HCT116 (cell line): ENCODE measurements around the gene ARHGAP42. TPM values are rescaled to one million over a fixed set of nuclear protein-coding genes. Genes with fewer than 3 reads are reported as not detected.

ENCODE experiments used
- ATAC-seq: fragments of 200-7000 bp; cut with Tn5 transposase; 2 replicates; pipeline ENCODE4 v1.9.1; 2020; ENCODE audit warnings: mild to moderate bottlenecking, moderate library complexity
- BruUV-seq: library from RNA; stranded (reverse); fragments of 400-500 nt; replicated peaks from 2 replicates; lab custom pipeline; 2021; lab: Mats Ljungman, UMichigan
- CTCF ChIA-PET: fragments of 300-600 bp; sonication (Branson Sonifier 250); formaldehyde crosslinking; loops from one replicate; lab custom pipeline; 2021; ENCODE audit warnings: antibody characterized with exemption; lab: Charles Lee
- POLR2A ChIA-PET: fragments of 300-600, 350-600 bp; sonication (Branson Sonifier 250); formaldehyde crosslinking; loops from one replicate; lab custom pipeline; 2021; ENCODE audit warnings: antibody characterized with exemption; lab: Charles Lee
- RAD21 ChIA-PET, 2 experiments: fragments of 300-600 bp; sonication (Branson Sonifier 250); formaldehyde crosslinking; loops; one replicate each; lab custom pipeline; 2023; ENCODE audit warnings: low total read pairs in 2 of 2; ENCODE audit not compliant: uncharacterized antibody in 2 of 2, unreplicated experiment in 2 of 2, low non-redundant PET in 1 of 2; lab: Charles Lee
- DNase-seq: peaks from one replicate; pipeline ENCODE4 v3.0.0-alpha.2; 2010; ENCODE audit warnings: low read depth, low spot score
- H2AFZ ChIP-seq: fragments of 200-600 bp; shearing (Covaris generic), sonication (generic); 2 replicates; pipeline ENCODE4 v1.6.1; 2017; ENCODE audit warnings: low read depth, mixed run types, mixed read lengths, antibody characterized with exemption, low read length; ENCODE audit not compliant: poor library complexity, severe bottlenecking
- H3K27ac ChIP-seq: 2 replicates; pipeline ENCODE4 v1.5.1; 2012; ENCODE audit warnings: low read depth, low read length
- H3K27me3 ChIP-seq: fragments of 200-600 bp; sonication (generic); 2 replicates; pipeline ENCODE4 v1.6.1; 2016; ENCODE audit warnings: mixed run types, low read length, mixed read lengths; ENCODE audit not compliant: insufficient read depth
- H3K36me3 ChIP-seq, 2 experiments: fragments of 200-500 bp in 1 of 2; fragments of 200-600 bp in 1 of 2; sonication (Bioruptor generic) in 1 of 2; sonication (generic) in 1 of 2; 2 replicates each; pipeline versions ENCODE4 v1.5.1 to v1.6.1; 2014 to 2016; ENCODE audit warnings: low read length in 2 of 2, inconsistent platforms in 1 of 2, mixed read lengths in 1 of 2, mixed run types in 1 of 2; ENCODE audit not compliant: insufficient read depth in 2 of 2, control insufficient read depth in 1 of 2
- H3K4me1 ChIP-seq, 2 experiments: fragments of 200-600 bp in 1 of 2; sonication (generic) in 1 of 2; 2 replicates each; pipeline versions ENCODE4 v1.5.1 to v1.6.1; 2012 to 2017; ENCODE audit warnings: low read length in 2 of 2, inconsistent platforms in 1 of 2, mild to moderate bottlenecking in 1 of 2, mixed read lengths in 1 of 2, mixed run types in 1 of 2, moderate library complexity in 1 of 2; ENCODE audit not compliant: insufficient read depth in 2 of 2, control insufficient read depth in 1 of 2
- H3K4me2 ChIP-seq: fragments of 200-600 bp; sonication (generic); 2 replicates; pipeline ENCODE4 v1.6.1; 2017; ENCODE audit warnings: mixed run types, low read length, mixed read lengths
- H3K4me3 ChIP-seq, 2 experiments: fragments of 200-600 bp in 1 of 2; sonication (generic) in 1 of 2; replicated peaks in 1 of 2; 2 replicates each; pipeline ENCODE4 v1.5.1; 2011 to 2016; ENCODE audit warnings: low read length in 2 of 2, control low read depth in 1 of 2, low read depth in 1 of 2, mild to moderate bottlenecking in 1 of 2, mixed read lengths in 1 of 2, mixed run types in 1 of 2
- H3K79me2 ChIP-seq: fragments of 200-600 bp; sonication (generic); 2 replicates; pipeline ENCODE4 v1.6.1; 2017; ENCODE audit warnings: mild to moderate bottlenecking, mixed run types, low read length, moderate library complexity, mixed read lengths; ENCODE audit not compliant: insufficient read depth
- H3K9ac ChIP-seq: fragments of 200-600 bp; sonication (generic); 2 replicates; pipeline ENCODE4 v1.6.1; 2016; ENCODE audit warnings: low read length, mixed read lengths
- H3K9me2 ChIP-seq: fragments of 200-600 bp; sonication (generic), shearing (Covaris generic); 2 replicates; pipeline ENCODE4 v1.6.1; 2017; ENCODE audit warnings: mixed run types, mild to moderate bottlenecking, moderate library complexity; ENCODE audit not compliant: insufficient read depth
- H3K9me3 ChIP-seq, 2 experiments: fragments of 200-500 bp in 1 of 2; fragments of 200-600 bp in 1 of 2; sonication (Bioruptor generic) in 1 of 2; sonication (generic) in 1 of 2; 2 replicates each; pipeline ENCODE4 v1.6.1; 2014 to 2017; ENCODE audit warnings: low read length in 2 of 2, mixed read lengths in 2 of 2, inconsistent platforms in 1 of 2, low read depth in 1 of 2, mild to moderate bottlenecking in 1 of 2, mixed run types in 1 of 2, moderate library complexity in 1 of 2; ENCODE audit not compliant: control insufficient read depth in 1 of 2, insufficient read depth in 1 of 2
- H4K20me1 ChIP-seq: fragments of 200-600 bp; sonication (generic), shearing (Covaris generic); 2 replicates; pipeline ENCODE4 v1.6.1; 2017; ENCODE audit warnings: mixed run types, mild to moderate bottlenecking, moderate library complexity; ENCODE audit not compliant: insufficient read depth
- CBX3 ChIP-seq: IDR thresholded peaks from 2 replicates; pipeline ENCODE4 v1.6.1; 2012; ENCODE audit warnings: low read depth
- EGR1 ChIP-seq: IDR thresholded peaks from 2 replicates; pipeline ENCODE4 v1.6.1; 2012; ENCODE audit warnings: low read depth
- ELF1 ChIP-seq: IDR thresholded peaks from 2 replicates; pipeline ENCODE4 v1.6.1; 2012; ENCODE audit warnings: low read depth, borderline replicate concordance
- EZH2 ChIP-seq: fragments of 200-600 bp; sonication (generic); IDR thresholded peaks from 2 replicates; pipeline ENCODE4 v1.6.1; 2017; ENCODE audit warnings: antibody characterized with exemption, mixed run types
- FOSL1 ChIP-seq: IDR thresholded peaks from 2 replicates; pipeline ENCODE4 v1.6.1; 2012; ENCODE audit warnings: low read depth
- POLR2A ChIP-seq: IDR thresholded peaks from 2 replicates; pipeline ENCODE4 v1.7.0; 2011; ENCODE audit warnings: borderline replicate concordance; ENCODE audit not compliant: insufficient read depth, insufficient read length; ENCODE audit errors: extremely low read depth
- RAD21 ChIP-seq: IDR thresholded peaks from 2 replicates; pipeline ENCODE4 v1.6.1; 2012; ENCODE audit warnings: low read depth, mild to moderate bottlenecking
- SIN3A ChIP-seq: IDR thresholded peaks from 2 replicates; pipeline ENCODE4 v1.6.1; 2012; ENCODE audit warnings: low read depth
- SRF ChIP-seq: IDR thresholded peaks from 2 replicates; pipeline ENCODE4 v1.6.1; 2012; ENCODE audit warnings: low read depth
- TCF7L2 ChIP-seq: IDR thresholded peaks from 2 replicates; pipeline ENCODE4 v1.7.0; 2011; ENCODE audit warnings: borderline replicate concordance, inconsistent platforms; ENCODE audit not compliant: insufficient read depth, insufficient read length; ENCODE audit errors: extremely low read depth
- intact Hi-C: fragments of 100-400 bp; cut with micrococcal nuclease; formaldehyde crosslinking; loops from 2 replicates; pipeline ENCODE4 v1.10.0; 2022
- total RNA-seq: library from RNA; stranded (reverse); gene quantifications from one replicate; pipeline ENCODE4 v1.2.1, GENCODE V29; 2021; ENCODE audit not compliant: unreplicated experiment
- TF ChIP-seq, protein P1 (sequence below): IDR thresholded peaks from 2 replicates; pipeline ENCODE4 v1.6.1; 2012; ENCODE audit warnings: low read depth
- TF ChIP-seq, protein P2 (sequence below): IDR thresholded peaks from 2 replicates; pipeline ENCODE4 v1.6.1; 2011; ENCODE audit warnings: mild to moderate bottlenecking, low read length, moderate library complexity; ENCODE audit not compliant: insufficient replicate concordance; ENCODE audit errors: extremely low read depth
- TF ChIP-seq, protein P3 (sequence below), 3 experiments: fragments of 200-600 bp in 1 of 3; sonication (generic) in 1 of 3; IDR thresholded peaks in 2 of 3; conservative IDR thresholded peaks in 1 of 3; 2 replicates each; pipeline ENCODE4 v1.5.1; 2012 to 2017; ENCODE audit warnings: low read depth in 2 of 3, low read length in 2 of 3, antibody characterized with exemption in 1 of 3, borderline replicate concordance in 1 of 3, control low read depth in 1 of 3, mild to moderate bottlenecking in 1 of 3, mixed read lengths in 1 of 3, mixed run types in 1 of 3, moderate library complexity in 1 of 3; ENCODE audit not compliant: insufficient read depth in 1 of 3

Gene ARHGAP42
- total RNA-seq, 1 experiment from 2014 or later, result 12.3 TPM

DNA sequence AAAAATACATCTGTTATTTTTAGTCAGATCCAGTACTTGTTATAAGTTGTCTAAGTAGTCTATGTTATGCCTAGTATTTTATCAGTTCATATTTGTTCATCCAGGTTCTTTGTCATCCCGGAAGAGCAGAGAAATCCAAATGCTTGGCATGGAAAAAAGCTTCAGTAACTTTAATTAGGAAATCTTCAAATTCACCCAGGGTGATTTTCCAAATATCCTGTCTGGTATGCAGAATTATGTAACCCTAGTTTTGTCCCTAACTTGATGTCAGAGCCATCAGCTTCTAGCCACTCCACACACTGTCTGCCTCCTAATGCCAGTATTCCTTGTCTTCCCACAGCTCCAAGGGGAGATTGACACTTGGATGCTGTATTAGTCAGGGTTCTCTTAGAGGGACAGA, 216.2 kb downstream of the ARHGAP42 start:
- Histone ChIP-seq H3K27me3 (no peaks in the 10 kb centered on the region), H2AFZ (no peak overlapping the region), H3K27ac (no peak overlapping the region), H3K9ac (no peak overlapping the region), H3K9me2 (no peaks in the 10 kb centered on the region), H3K4me3 (no peak overlapping the region), H3K79me2 (no peaks in the 10 kb centered on the region), H3K4me1 (no peaks in the 10 kb centered on the region), H3K9me3 (no peaks in the 10 kb centered on the region), H4K20me1 (no peaks in the 10 kb centered on the region), H3K36me3 (no peaks in the 10 kb centered on the region), H3K4me2 (no peak overlapping the region)
- ATAC-seq (no peak), DNase-seq (no peak)
- ChIA-PET RAD21 (no interaction called here), POLR2A (no interaction called here), CTCF (no interaction called here)
- intact Hi-C loops, result no loop called here
- BruUV-seq, result no TSS peak
- no peak for TF ChIP-seq CBX3
- no peak for TF ChIP-seq TCF7L2
- TF ChIP-seq RAD21, result no peak
- TF ChIP-seq, protein P1, sequence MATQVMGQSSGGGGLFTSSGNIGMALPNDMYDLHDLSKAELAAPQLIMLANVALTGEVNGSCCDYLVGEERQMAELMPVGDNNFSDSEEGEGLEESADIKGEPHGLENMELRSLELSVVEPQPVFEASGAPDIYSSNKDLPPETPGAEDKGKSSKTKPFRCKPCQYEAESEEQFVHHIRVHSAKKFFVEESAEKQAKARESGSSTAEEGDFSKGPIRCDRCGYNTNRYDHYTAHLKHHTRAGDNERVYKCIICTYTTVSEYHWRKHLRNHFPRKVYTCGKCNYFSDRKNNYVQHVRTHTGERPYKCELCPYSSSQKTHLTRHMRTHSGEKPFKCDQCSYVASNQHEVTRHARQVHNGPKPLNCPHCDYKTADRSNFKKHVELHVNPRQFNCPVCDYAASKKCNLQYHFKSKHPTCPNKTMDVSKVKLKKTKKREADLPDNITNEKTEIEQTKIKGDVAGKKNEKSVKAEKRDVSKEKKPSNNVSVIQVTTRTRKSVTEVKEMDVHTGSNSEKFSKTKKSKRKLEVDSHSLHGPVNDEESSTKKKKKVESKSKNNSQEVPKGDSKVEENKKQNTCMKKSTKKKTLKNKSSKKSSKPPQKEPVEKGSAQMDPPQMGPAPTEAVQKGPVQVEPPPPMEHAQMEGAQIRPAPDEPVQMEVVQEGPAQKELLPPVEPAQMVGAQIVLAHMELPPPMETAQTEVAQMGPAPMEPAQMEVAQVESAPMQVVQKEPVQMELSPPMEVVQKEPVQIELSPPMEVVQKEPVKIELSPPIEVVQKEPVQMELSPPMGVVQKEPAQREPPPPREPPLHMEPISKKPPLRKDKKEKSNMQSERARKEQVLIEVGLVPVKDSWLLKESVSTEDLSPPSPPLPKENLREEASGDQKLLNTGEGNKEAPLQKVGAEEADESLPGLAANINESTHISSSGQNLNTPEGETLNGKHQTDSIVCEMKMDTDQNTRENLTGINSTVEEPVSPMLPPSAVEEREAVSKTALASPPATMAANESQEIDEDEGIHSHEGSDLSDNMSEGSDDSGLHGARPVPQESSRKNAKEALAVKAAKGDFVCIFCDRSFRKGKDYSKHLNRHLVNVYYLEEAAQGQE, result no peak
- no peak for TF ChIP-seq SIN3A
- TF ChIP-seq FOSL1, result no peak
- TF ChIP-seq SRF, result no peak
- no peak for TF ChIP-seq ELF1
- TF ChIP-seq, protein P2, sequence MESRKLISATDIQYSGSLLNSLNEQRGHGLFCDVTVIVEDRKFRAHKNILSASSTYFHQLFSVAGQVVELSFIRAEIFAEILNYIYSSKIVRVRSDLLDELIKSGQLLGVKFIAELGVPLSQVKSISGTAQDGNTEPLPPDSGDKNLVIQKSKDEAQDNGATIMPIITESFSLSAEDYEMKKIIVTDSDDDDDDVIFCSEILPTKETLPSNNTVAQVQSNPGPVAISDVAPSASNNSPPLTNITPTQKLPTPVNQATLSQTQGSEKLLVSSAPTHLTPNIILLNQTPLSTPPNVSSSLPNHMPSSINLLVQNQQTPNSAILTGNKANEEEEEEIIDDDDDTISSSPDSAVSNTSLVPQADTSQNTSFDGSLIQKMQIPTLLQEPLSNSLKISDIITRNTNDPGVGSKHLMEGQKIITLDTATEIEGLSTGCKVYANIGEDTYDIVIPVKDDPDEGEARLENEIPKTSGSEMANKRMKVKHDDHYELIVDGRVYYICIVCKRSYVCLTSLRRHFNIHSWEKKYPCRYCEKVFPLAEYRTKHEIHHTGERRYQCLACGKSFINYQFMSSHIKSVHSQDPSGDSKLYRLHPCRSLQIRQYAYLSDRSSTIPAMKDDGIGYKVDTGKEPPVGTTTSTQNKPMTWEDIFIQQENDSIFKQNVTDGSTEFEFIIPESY, result no peak
- TF ChIP-seq POLR2A, result no peak
- TF ChIP-seq EGR1, result no peak
- TF ChIP-seq EZH2, result no peak
- TF ChIP-seq, protein P3, sequence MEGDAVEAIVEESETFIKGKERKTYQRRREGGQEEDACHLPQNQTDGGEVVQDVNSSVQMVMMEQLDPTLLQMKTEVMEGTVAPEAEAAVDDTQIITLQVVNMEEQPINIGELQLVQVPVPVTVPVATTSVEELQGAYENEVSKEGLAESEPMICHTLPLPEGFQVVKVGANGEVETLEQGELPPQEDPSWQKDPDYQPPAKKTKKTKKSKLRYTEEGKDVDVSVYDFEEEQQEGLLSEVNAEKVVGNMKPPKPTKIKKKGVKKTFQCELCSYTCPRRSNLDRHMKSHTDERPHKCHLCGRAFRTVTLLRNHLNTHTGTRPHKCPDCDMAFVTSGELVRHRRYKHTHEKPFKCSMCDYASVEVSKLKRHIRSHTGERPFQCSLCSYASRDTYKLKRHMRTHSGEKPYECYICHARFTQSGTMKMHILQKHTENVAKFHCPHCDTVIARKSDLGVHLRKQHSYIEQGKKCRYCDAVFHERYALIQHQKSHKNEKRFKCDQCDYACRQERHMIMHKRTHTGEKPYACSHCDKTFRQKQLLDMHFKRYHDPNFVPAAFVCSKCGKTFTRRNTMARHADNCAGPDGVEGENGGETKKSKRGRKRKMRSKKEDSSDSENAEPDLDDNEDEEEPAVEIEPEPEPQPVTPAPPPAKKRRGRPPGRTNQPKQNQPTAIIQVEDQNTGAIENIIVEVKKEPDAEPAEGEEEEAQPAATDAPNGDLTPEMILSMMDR (IDR thresholded peaks at IDR 0.05 in 2 of 3, conservative IDR thresholded peaks at IDR 0.05 in 1 of 3; ENCODE audit: borderline replicate concordance in 1 of 3, insufficient read depth in 1 of 3, low read depth in 2 of 3, low read length in 2 of 3), result no peak
- TF ChIP-seq, all 23 proteins: peak for 0
